H54 (cell line): Measurements from ENCODE around the gene KIF21B.

Experiments used
- DNase-seq: peaks from one replicate; pipeline ENCODE4 v3.0.0; 2011; ENCODE audit warnings: low spot score, mixed read lengths; ENCODE audit not compliant: insufficient read length
- FAIRE-seq: peaks from 3 replicates; lab custom pipeline; 2011; peaks lifted over from hg19 to GRCh38; lab: Jason Lieb, UNC
- POLR2A ChIP-seq: IDR thresholded peaks from 2 replicates; pipeline ENCODE4 v1.6.1; 2011; ENCODE audit warnings: low read depth, mild to moderate bottlenecking, low read length

Gene KIF21B

GRCh38 chr1:201034671-201035070, 11.2 kb upstream of the KIF21B start:
- FAIRE-seq (no peak), DNase-seq (no peak)
- no peak for TF ChIP-seq POLR2A

- TF ChIP-seq POLR2A: no peak
- DNase-seq: no peak
- no peak for FAIRE-seq
These were observed 8.9 kb upstream of the KIF21B start for GRCh38 chr1:201032408-201032807.

GRCh38 chr1:201028461-201028889, 5.0 kb upstream of the KIF21B start:
- DNase-seq: no peak
- no peak for FAIRE-seq
- TF ChIP-seq POLR2A: no peak

- TF ChIP-seq POLR2A: no peak
- no peak for DNase-seq
- FAIRE-seq: no peak
These were observed 3.3 kb upstream of the KIF21B start for GRCh38 chr1:201026836-201027235.

- FAIRE-seq (no peak), DNase-seq (no peak)
- TF ChIP-seq POLR2A: no peak
These were observed 2.7 kb upstream of the KIF21B start for GRCh38 chr1:201026234-201026633.

GRCh38 chr1:201025571-201026002, 2.1 kb upstream of the KIF21B start:
- no peak; the same call in 1 of the 2 replicates for TF ChIP-seq POLR2A
- no peak for FAIRE-seq
- peak; percentile 95 for DNase-seq

GRCh38 chr1:201024625-201024998, 1.1 kb upstream of the KIF21B start:
- no peak for DNase-seq
- FAIRE-seq: no peak
- no peak for TF ChIP-seq POLR2A

- no peak for FAIRE-seq
- no peak for DNase-seq
These were observed 558 bp upstream of the KIF21B start for GRCh38 chr1:201023920-201024624.

GRCh38 chr1:201022820-201023516, 546 bp downstream of the KIF21B start:
- DNase-seq (no peak), FAIRE-seq (no peak)
- no peak for TF ChIP-seq POLR2A

More at GRCh38 chr1:201023920-201024624, 558 bp upstream of the KIF21B start:
- no peak for TF ChIP-seq POLR2A

- FAIRE-seq (no peak), DNase-seq (no peak)
- no peak for TF ChIP-seq POLR2A
These were observed 1.1 kb downstream of the KIF21B start for GRCh38 chr1:201022493-201022819.

- FAIRE-seq (no peak), DNase-seq (no peak)
- no peak for TF ChIP-seq POLR2A
These were observed 1.7 kb downstream of the KIF21B start for GRCh38 chr1:201021630-201022492.

GRCh38 chr1:201020721-201021629, 2.5 kb downstream of the KIF21B start:
- no peak for FAIRE-seq
- no peak for TF ChIP-seq POLR2A
- DNase-seq: no peak

- no peak for FAIRE-seq
- no peak for DNase-seq
- no peak for TF ChIP-seq POLR2A
These were observed 3.4 kb downstream of the KIF21B start for GRCh38 chr1:201020040-201020591.
